ENCODE measurements around the gene ADCY2. TPM values are rescaled to one million over a fixed set of nuclear protein-coding genes. Genes with fewer than 3 reads are reported as not detected.

The ADCY2 gene
- total and polyA plus RNA-seq, 2 of the 13 experiments (the other 11 are each of a cell fraction or from before 2014, with no cell fraction given), result not detected

DNA sequence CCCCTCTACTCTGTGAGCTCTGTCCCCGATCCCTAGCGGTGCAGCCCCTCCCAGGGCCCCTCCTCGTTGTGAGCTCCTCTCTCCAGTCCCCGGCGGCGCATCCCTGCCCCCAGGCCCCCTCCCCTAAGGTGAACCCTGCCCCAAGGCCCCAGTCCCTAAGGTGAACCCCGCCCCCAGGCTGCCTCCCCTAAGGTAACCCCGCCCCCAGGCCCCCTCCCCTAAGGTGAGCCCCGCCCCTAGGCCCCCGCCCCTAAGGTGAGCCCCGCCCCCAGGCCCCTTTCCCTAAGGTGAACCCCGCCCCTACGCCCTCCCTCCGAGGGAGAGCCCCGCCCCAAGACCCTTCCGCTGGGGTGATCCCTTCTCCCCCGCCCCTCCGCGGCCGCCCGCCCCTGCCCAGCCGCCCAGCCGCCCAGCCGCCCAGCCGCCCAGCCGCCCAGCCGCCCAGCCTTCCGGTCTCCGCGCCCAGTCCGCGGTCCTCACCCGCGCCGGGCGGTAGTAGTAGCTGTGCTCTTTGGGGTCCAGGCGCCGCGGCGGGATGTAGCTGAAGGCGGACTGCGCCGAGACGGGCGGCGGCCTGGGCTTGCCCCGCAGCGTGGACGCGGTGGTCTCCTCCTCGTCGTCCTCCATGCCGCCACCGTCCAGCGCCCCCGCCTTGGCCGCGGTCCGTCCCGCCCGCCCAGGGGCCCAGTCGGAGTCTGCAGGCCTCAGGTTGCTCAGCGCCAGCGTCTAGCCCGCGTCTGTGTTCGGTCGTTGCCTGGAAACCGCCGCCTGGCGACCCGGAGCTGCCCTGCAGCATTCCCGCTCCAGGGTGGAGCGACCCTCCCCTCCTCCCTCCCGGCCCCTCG is 454.7 kb downstream of the ADCY2 start, which contains the start of gene CFAP90 (continued):
- TF ChIP-seq, protein P1, sequence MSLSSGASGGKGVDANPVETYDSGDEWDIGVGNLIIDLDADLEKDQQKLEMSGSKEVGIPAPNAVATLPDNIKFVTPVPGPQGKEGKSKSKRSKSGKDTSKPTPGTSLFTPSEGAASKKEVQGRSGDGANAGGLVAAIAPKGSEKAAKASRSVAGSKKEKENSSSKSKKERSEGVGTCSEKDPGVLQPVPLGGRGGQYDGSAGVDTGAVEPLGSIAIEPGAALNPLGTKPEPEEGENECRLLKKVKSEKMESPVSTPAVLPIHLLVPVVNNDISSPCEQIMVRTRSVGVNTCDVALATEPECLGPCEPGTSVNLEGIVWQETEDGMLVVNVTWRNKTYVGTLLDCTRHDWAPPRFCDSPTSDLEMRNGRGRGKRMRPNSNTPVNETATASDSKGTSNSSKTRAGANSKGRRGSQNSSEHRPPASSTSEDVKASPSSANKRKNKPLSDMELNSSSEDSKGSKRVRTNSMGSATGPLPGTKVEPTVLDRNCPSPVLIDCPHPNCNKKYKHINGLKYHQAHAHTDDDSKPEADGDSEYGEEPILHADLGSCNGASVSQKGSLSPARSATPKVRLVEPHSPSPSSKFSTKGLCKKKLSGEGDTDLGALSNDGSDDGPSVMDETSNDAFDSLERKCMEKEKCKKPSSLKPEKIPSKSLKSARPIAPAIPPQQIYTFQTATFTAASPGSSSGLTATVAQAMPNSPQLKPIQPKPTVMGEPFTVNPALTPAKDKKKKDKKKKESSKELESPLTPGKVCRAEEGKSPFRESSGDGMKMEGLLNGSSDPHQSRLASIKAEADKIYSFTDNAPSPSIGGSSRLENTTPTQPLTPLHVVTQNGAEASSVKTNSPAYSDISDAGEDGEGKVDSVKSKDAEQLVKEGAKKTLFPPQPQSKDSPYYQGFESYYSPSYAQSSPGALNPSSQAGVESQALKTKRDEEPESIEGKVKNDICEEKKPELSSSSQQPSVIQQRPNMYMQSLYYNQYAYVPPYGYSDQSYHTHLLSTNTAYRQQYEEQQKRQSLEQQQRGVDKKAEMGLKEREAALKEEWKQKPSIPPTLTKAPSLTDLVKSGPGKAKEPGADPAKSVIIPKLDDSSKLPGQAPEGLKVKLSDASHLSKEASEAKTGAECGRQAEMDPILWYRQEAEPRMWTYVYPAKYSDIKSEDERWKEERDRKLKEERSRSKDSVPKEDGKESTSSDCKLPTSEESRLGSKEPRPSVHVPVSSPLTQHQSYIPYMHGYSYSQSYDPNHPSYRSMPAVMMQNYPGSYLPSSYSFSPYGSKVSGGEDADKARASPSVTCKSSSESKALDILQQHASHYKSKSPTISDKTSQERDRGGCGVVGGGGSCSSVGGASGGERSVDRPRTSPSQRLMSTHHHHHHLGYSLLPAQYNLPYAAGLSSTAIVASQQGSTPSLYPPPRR (CRISPR knock-in tag; IDR thresholded peaks at IDR 0.05; ENCODE audit: borderline replicate concordance), result peak; percentile 27; the same call in 1 of the 2 replicates
- TF ChIP-seq NFATC3 (CRISPR knock-in tag; IDR thresholded peaks at IDR 0.05) (no peak), SAP130 (CRISPR knock-in tag; IDR thresholded peaks at IDR 0.05; ENCODE audit: low read depth) (peak; percentile 90), REPIN1 (CRISPR knock-in tag; IDR thresholded peaks at IDR 0.05; ENCODE audit: borderline replicate concordance, low read depth) (0 out of 2 replicates have a peak, but pooled peaks have one; percentile 21), ZFP1 (CRISPR knock-in tag; IDR thresholded peaks at IDR 0.05) (no peak), HNRNPLL (IDR thresholded peaks at IDR 0.05; ENCODE audit: low read depth, low read length, poor library complexity, severe bottlenecking) (peak; percentile 42), ADNP (CRISPR knock-in tag; IDR thresholded peaks at IDR 0.05) (no peak), MTA1 (CRISPR knock-in tag; IDR thresholded peaks at IDR 0.05; ENCODE audit: borderline replicate concordance) (0 out of 2 replicates have a peak, but pooled peaks have one; percentile 41), ATF7-NPFF (CRISPR knock-in tag; IDR thresholded peaks at IDR 0.05; ENCODE audit: low read depth) (peak; percentile 21; the same call in 1 of the 2 replicates), SMAD1 (CRISPR knock-in tag; IDR thresholded peaks at IDR 0.05; ENCODE audit: borderline replicate concordance, low read depth) (peak; percentile 69; the same call in 1 of the 2 replicates)
- TF ChIP-seq, protein P2, sequence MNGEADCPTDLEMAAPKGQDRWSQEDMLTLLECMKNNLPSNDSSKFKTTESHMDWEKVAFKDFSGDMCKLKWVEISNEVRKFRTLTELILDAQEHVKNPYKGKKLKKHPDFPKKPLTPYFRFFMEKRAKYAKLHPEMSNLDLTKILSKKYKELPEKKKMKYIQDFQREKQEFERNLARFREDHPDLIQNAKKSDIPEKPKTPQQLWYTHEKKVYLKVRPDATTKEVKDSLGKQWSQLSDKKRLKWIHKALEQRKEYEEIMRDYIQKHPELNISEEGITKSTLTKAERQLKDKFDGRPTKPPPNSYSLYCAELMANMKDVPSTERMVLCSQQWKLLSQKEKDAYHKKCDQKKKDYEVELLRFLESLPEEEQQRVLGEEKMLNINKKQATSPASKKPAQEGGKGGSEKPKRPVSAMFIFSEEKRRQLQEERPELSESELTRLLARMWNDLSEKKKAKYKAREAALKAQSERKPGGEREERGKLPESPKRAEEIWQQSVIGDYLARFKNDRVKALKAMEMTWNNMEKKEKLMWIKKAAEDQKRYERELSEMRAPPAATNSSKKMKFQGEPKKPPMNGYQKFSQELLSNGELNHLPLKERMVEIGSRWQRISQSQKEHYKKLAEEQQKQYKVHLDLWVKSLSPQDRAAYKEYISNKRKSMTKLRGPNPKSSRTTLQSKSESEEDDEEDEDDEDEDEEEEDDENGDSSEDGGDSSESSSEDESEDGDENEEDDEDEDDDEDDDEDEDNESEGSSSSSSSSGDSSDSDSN (CRISPR knock-in tag; IDR thresholded peaks at IDR 0.05), result peak; percentile 76; the same call in 1 of the 2 replicates
- TF ChIP-seq, protein P3, sequence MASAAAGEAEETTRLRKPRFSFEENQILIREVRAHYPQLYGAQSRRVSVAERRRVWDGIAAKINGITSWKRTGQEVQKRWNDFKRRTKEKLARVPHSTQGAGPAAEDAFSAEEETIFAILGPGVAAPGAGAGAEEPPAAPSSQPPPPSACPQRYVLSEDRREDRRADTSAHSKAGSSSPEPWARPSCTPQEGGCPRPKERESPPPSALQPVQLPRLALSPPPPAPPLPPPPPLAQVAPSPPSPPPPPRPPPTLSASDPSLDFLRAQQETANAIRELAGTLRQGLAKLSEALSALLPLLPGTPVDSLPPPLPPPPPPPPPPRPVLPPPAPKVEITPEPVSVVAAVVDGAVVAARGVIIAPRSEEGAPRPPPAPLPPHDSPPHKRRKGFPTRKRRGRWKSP (CRISPR knock-in tag; IDR thresholded peaks at IDR 0.05), result peak; percentile 53; the same call in 1 of the 2 replicates
- TF ChIP-seq, protein P4, sequence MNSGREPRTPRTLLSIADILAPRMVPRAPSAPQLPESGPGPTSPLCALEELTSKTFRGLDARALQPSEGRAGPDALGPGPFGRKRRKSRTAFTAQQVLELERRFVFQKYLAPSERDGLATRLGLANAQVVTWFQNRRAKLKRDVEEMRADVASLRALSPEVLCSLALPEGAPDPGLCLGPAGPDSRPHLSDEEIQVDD (CRISPR knock-in tag; IDR thresholded peaks at IDR 0.05; ENCODE audit: borderline replicate concordance), result 0 out of 2 replicates have a peak, but pooled peaks have one; percentile 56
- TF ChIP-seq, protein P5, sequence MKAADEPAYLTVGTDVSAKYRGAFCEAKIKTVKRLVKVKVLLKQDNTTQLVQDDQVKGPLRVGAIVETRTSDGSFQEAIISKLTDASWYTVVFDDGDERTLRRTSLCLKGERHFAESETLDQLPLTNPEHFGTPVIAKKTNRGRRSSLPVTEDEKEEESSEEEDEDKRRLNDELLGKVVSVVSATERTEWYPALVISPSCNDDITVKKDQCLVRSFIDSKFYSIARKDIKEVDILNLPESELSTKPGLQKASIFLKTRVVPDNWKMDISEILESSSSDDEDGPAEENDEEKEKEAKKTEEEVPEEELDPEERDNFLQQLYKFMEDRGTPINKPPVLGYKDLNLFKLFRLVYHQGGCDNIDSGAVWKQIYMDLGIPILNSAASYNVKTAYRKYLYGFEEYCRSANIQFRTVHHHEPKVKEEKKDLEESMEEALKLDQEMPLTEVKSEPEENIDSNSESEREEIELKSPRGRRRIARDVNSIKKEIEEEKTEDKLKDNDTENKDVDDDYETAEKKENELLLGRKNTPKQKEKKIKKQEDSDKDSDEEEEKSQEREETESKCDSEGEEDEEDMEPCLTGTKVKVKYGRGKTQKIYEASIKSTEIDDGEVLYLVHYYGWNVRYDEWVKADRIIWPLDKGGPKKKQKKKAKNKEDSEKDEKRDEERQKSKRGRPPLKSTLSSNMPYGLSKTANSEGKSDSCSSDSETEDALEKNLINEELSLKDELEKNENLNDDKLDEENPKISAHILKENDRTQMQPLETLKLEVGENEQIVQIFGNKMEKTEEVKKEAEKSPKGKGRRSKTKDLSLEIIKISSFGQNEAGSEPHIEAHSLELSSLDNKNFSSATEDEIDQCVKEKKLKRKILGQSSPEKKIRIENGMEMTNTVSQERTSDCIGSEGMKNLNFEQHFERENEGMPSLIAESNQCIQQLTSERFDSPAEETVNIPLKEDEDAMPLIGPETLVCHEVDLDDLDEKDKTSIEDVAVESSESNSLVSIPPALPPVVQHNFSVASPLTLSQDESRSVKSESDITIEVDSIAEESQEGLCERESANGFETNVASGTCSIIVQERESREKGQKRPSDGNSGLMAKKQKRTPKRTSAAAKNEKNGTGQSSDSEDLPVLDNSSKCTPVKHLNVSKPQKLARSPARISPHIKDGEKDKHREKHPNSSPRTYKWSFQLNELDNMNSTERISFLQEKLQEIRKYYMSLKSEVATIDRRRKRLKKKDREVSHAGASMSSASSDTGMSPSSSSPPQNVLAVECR (CRISPR knock-in tag; IDR thresholded peaks at IDR 0.05; ENCODE audit: borderline replicate concordance), result peak; percentile 93
